Neural progenitor cell (in vitro differentiated cells): Measurements from ENCODE around the gene CHST15. TPM values are rescaled to one million over a fixed set of nuclear protein-coding genes. Genes with fewer than 3 reads are reported as not detected.

Source experiments
- DNase-seq: peaks from one replicate; pipeline ENCODE4 v3.0.0-alpha.2; 2016; ENCODE audit warnings: low spot score
- H2AFZ ChIP-seq: fragments of 200-600 bp; sonication (generic); replicated peaks from 2 replicates; pipeline ENCODE4 v1.6.1; 2016; ENCODE audit warnings: antibody characterized with exemption
- H3F3A ChIP-seq: fragments of 200-600 bp; sonication (generic); 2 replicates; pipeline ENCODE4 v1.6.1; 2016; ENCODE audit warnings: antibody characterized with exemption, low read depth
- H3K27ac ChIP-seq: fragments of 200-600 bp; sonication (generic); 2 replicates; pipeline ENCODE4 v1.5.1; 2016; ENCODE audit warnings: mild to moderate bottlenecking
- H3K27me3 ChIP-seq: fragments of 200-600 bp; sonication (generic); 2 replicates; pipeline ENCODE4 v1.6.1; 2016; ENCODE audit warnings: mild to moderate bottlenecking, moderate library complexity
- H3K36me3 ChIP-seq: fragments of 200-600 bp; sonication (generic); 2 replicates; pipeline ENCODE4 v1.5.1; 2016
- H3K4me1 ChIP-seq: fragments of 200-600 bp; sonication (generic); 2 replicates; pipeline ENCODE4 v1.6.1; 2016; ENCODE audit warnings: mixed run types
- H3K4me2 ChIP-seq: fragments of 200-600 bp; sonication (generic); 2 replicates; pipeline ENCODE4 v1.6.1; 2016
- H3K4me3 ChIP-seq: fragments of 200-600 bp; sonication (generic); 2 replicates; pipeline ENCODE4 v1.5.1; 2016
- H3K79me2 ChIP-seq: fragments of 200-600 bp; sonication (generic); 2 replicates; pipeline ENCODE4 v1.6.1; 2016; ENCODE audit warnings: low read depth
- H3K9ac ChIP-seq: fragments of 200-600 bp; sonication (generic); 2 replicates; pipeline ENCODE4 v1.6.1; 2016
- H3K9me3 ChIP-seq: fragments of 200-600 bp; sonication (generic); 2 replicates; pipeline ENCODE4 v1.5.1; 2016; ENCODE audit warnings: low read depth
- H4K20me1 ChIP-seq: fragments of 200-600 bp; sonication (generic); 2 replicates; pipeline ENCODE4 v1.6.1; 2016; ENCODE audit warnings: low read depth
- H3K27ac Mint-ChIP-seq: 3 replicates; pipeline ENCODE4 v1.8.0; 2021; ENCODE audit warnings: mixed read lengths
- H3K27me3 Mint-ChIP-seq: 2 replicates; pipeline ENCODE4 v1.8.0; 2022; ENCODE audit warnings: low read depth, mild to moderate bottlenecking, inconsistent platforms, moderate library complexity, mixed read lengths; ENCODE audit not compliant: insufficient read depth
- H3K36me3 Mint-ChIP-seq: 3 replicates; pipeline ENCODE4 v1.8.0; 2021; ENCODE audit warnings: mixed read lengths
- H3K4me1 Mint-ChIP-seq: 3 replicates; pipeline ENCODE4 v1.8.0; 2021; ENCODE audit warnings: mixed read lengths
- H3K4me3 Mint-ChIP-seq: 3 replicates; pipeline ENCODE4 v1.8.0; 2021; ENCODE audit warnings: mild to moderate bottlenecking, moderate library complexity, mixed read lengths
- H3K9me3 Mint-ChIP-seq: 3 replicates; pipeline ENCODE4 v1.8.0; 2020; ENCODE audit warnings: mixed read lengths
- CTCF ChIP-seq: fragments of 200-600 bp; sonication (generic); IDR thresholded peaks from 2 replicates; pipeline ENCODE4 v1.5.1; 2017; ENCODE audit warnings: antibody characterized with exemption, mild to moderate bottlenecking
- EZH2 ChIP-seq: fragments of 200-600 bp; sonication (generic); IDR thresholded peaks from 2 replicates; pipeline ENCODE4 v1.6.1; 2017; ENCODE audit warnings: antibody characterized with exemption, mild to moderate bottlenecking, moderate library complexity
- EZH2phosphoT487 ChIP-seq: fragments of 200-600 bp; sonication (generic); IDR thresholded peaks from 2 replicates; pipeline ENCODE4 v1.6.1; 2017; ENCODE audit warnings: antibody characterized with exemption
- total RNA-seq: library from RNA; depleted of rRNA; stranded (reverse); fragments of >200 nt; gene quantifications from 2 replicates; pipeline ENCODE4 v1.2.3, GENCODE V29; 2015; ENCODE audit warnings: low replicate concordance

The CHST15 gene
- total RNA-seq, 1 donor from 2014 or later: 0.54 TPM

- Histone ChIP-seq H3K4me2 (no peak overlapping the region), H3F3A (no peaks in the 10 kb centered on the region), H3K9me3 (no peaks in the 10 kb centered on the region), H4K20me1 (no peaks in the 10 kb centered on the region), H3K4me3 (no peak overlapping the region), H3K4me1 (peaks cover 8% of the 10 kb centered on the region), H3K27me3 (no peaks in the 10 kb centered on the region), H3K27ac (no peak overlapping the region), H3K79me2 (no peaks in the 10 kb centered on the region), H3K36me3 (no peaks in the 10 kb centered on the region), H3K9ac (no peak overlapping the region), H2AFZ (no peak overlapping the region)
- Mint-ChIP-seq H3K4me1 (peaks cover 12% of the 10 kb centered on the region), H3K9me3 (peaks cover under 1% of the 10 kb centered on the region), H3K36me3 (peaks cover 29% of the 10 kb centered on the region), H3K27ac (no peak overlapping the region), H3K27me3 (peaks cover 3% of the 10 kb centered on the region), H3K4me3 (no peak overlapping the region)
- DNase-seq: no peak
- TF ChIP-seq EZH2: no peak
- TF ChIP-seq EZH2phosphoT487: no peak
- no peak for TF ChIP-seq CTCF
These were observed 84.7 kb downstream of the CHST15 start for GRCh38 chr10:124008681-124009080.

GRCh38 chr10:124008187-124008586 is 85.2 kb downstream of the CHST15 start:
- TF ChIP-seq EZH2 (no peak), CTCF (no peak), EZH2phosphoT487 (no peak)
- peaks cover 25% of the 10 kb centered on the region for H3K36me3 Mint-ChIP-seq
- no peak overlapping the region for H3K4me3 ChIP-seq
- H3K27me3 ChIP-seq: no peaks in the 10 kb centered on the region
- no peaks in the 10 kb centered on the region for H4K20me1 ChIP-seq
- H3K27ac ChIP-seq: no peak overlapping the region
- H3K4me1 Mint-ChIP-seq: peaks cover 12% of the 10 kb centered on the region
- peaks cover 8% of the 10 kb centered on the region for H3K4me1 ChIP-seq
- H3F3A ChIP-seq: no peaks in the 10 kb centered on the region
- H3K27ac Mint-ChIP-seq: no peak overlapping the region
- H3K4me3 Mint-ChIP-seq: no peak overlapping the region
- H3K9me3 ChIP-seq: no peaks in the 10 kb centered on the region
- no peak overlapping the region for H2AFZ ChIP-seq
- no peaks in the 10 kb centered on the region for H3K79me2 ChIP-seq
- H3K36me3 ChIP-seq: no peaks in the 10 kb centered on the region
- H3K9ac ChIP-seq: no peak overlapping the region
- no peak for DNase-seq
- H3K9me3 Mint-ChIP-seq: no peaks in the 10 kb centered on the region
- H3K27me3 Mint-ChIP-seq: peaks cover 3% of the 10 kb centered on the region
- H3K4me2 ChIP-seq: no peak overlapping the region

GRCh38 chr10:124007773-124008145 is 85.6 kb downstream of the CHST15 start:
- Histone ChIP-seq H3K27me3 (no peaks in the 10 kb centered on the region), H4K20me1 (no peaks in the 10 kb centered on the region), H3K4me2 (no peak overlapping the region), H2AFZ (no peak overlapping the region), H3K27ac (no peak overlapping the region), H3K4me3 (no peak overlapping the region), H3K36me3 (no peaks in the 10 kb centered on the region), H3K9ac (no peak overlapping the region), H3F3A (no peaks in the 10 kb centered on the region), H3K79me2 (no peaks in the 10 kb centered on the region), H3K4me1 (peaks cover 8% of the 10 kb centered on the region), H3K9me3 (no peaks in the 10 kb centered on the region)
- H3K4me3 Mint-ChIP-seq: no peak overlapping the region
- no peak overlapping the region for H3K27ac Mint-ChIP-seq
- no peak for TF ChIP-seq EZH2
- TF ChIP-seq CTCF: no peak
- TF ChIP-seq EZH2phosphoT487: no peak
- H3K9me3 Mint-ChIP-seq: no peaks in the 10 kb centered on the region
- DNase-seq: no peak
- H3K36me3 Mint-ChIP-seq: peaks cover 25% of the 10 kb centered on the region
- H3K4me1 Mint-ChIP-seq: peaks cover 12% of the 10 kb centered on the region
- H3K27me3 Mint-ChIP-seq: peaks cover 3% of the 10 kb centered on the region
